HUES64 (cell line): ENCODE results near the gene ANKDD1B. TPM values are rescaled to one million over a fixed set of nuclear protein-coding genes. Genes with fewer than 3 reads are reported as not detected.
"Not testable (repeated sequence)": the region's sequence is repeated elsewhere in the genome, so short reads cannot be mapped to it uniquely, and the experiment has no call there.

Experiments
- H3K27ac ChIP-seq: 2 replicates; pipeline ENCODE4 v1.7.0; 2013; ENCODE audit warnings: low read depth, low read length, inconsistent platforms
- H3K27me3 ChIP-seq: 2 replicates; pipeline ENCODE4 v1.6.1; 2013; ENCODE audit warnings: mild to moderate bottlenecking, low read length; ENCODE audit not compliant: insufficient read depth
- H3K36me3 ChIP-seq: 2 replicates; pipeline ENCODE4 v1.6.1; 2013; ENCODE audit warnings: mild to moderate bottlenecking, low read length; ENCODE audit not compliant: insufficient read depth
- H3K4me1 ChIP-seq: 2 replicates; pipeline ENCODE4 v1.6.1; 2013; ENCODE audit warnings: mild to moderate bottlenecking, low read length, moderate library complexity; ENCODE audit not compliant: insufficient read depth
- H3K4me3 ChIP-seq: 2 replicates; pipeline ENCODE4 v1.5.1; 2013; ENCODE audit warnings: mild to moderate bottlenecking, low read length, moderate library complexity
- H3K9ac ChIP-seq: 2 replicates; pipeline ENCODE4 v1.6.1; 2013; ENCODE audit warnings: mild to moderate bottlenecking, low read depth, low read length
- H3K9me3 ChIP-seq: 2 replicates; pipeline ENCODE4 v1.6.1; 2013; ENCODE audit warnings: low read depth, low read length; ENCODE audit not compliant: insufficient read depth
- WGBS: fragments of 150-250, 120-280 bp; methylation state at CpG from one replicate; pipeline ENCODE4 v1.1.7; 2013; ENCODE audit warnings: missing lambda C conversion rate; 5-methylcytosine and 5-hydroxymethylcytosine counted together
- polyA plus RNA-seq, 2 experiments: library from polyadenylated mRNA; stranded (reverse); fragments of 50-300 nt; gene quantifications; one replicate each; pipeline ENCODE4 v1.2.3, GENCODE V29; 2013

The ANKDD1B gene
- polyA plus RNA-seq (2013, experiment 1 of 2), result 0.10 TPM
- polyA plus RNA-seq (2013, experiment 2 of 2), result not detected

- Histone ChIP-seq H3K9ac (peak within 1 kb of the TSS; percentile 74), H3K4me1 (peaks cover 32% of the 10 kb centered on the region), H3K36me3 (no peaks in the 10 kb centered on the region), H3K4me3 (peak within 1 kb of the TSS; percentile 63), H3K9me3 (no peaks in the 10 kb centered on the region), H3K27me3 (0 out of 2 replicates have a peak, but pooled peaks cover 2% of the 10 kb centered on the region), H3K27ac (peak within 1 kb of the TSS; percentile 75)
- whole genome bisulfite sequencing, result 42% methylated on average over 51 of the region's 52 CpGs
Observed at GRCh38 chr5:75611311-75612225, at the start of gene ANKDD1B. ANKDD1B (plus strand) TSS chr5:75611453; CDS start chr5:75611635, 182 bp downstream.

- not testable (repeated sequence) for H3K27me3 ChIP-seq, H3K4me3 ChIP-seq, H3K9ac ChIP-seq, H3K9me3 ChIP-seq, H3K36me3 ChIP-seq
- peaks cover 13% of the 10 kb centered on the region; the same call in 1 of the 2 replicates for H3K4me1 ChIP-seq
- WGBS, result 88% methylated on average over 15 of the region's 15 CpGs
- peak overlapping the region; percentile 1; the same call in 1 of the 2 replicates for H3K27ac ChIP-seq
Observed at GRCh38 chr5:75565991-75566709, 45.1 kb upstream of the ANKDD1B start.

GRCh38 chr5:75566710-75567309 is 44.4 kb upstream of the ANKDD1B start:
- 72% methylated on average over 6 of the region's 6 CpGs for WGBS
- no peaks in the 10 kb centered on the region for H3K27me3 ChIP-seq
- H3K9ac ChIP-seq, result no peak overlapping the region
- H3K36me3 ChIP-seq, result peaks cover 2% of the 10 kb centered on the region; the same call in 1 of the 2 replicates
- no peaks in the 10 kb centered on the region for H3K9me3 ChIP-seq
- peak overlapping the region; percentile 1; the same call in 1 of the 2 replicates for H3K27ac ChIP-seq
- no peak overlapping the region for H3K4me3 ChIP-seq
- peaks cover 13% of the 10 kb centered on the region; the same call in 1 of the 2 replicates for H3K4me1 ChIP-seq

- Histone ChIP-seq H3K27me3 (no peaks in the 10 kb centered on the region), H3K9ac (no peak overlapping the region), H3K9me3 (no peaks in the 10 kb centered on the region), H3K36me3 (peaks cover 2% of the 10 kb centered on the region; the same call in 1 of the 2 replicates), H3K4me1 (peaks cover 13% of the 10 kb centered on the region; the same call in 1 of the 2 replicates), H3K27ac (no peak overlapping the region), H3K4me3 (no peak overlapping the region)
- WGBS, result 80% methylated on average over 2 of the region's 2 CpGs
Observed at GRCh38 chr5:75567710-75568109, 43.5 kb upstream of the ANKDD1B start.

GRCh38 chr5:75568202-75568601 is 43.1 kb upstream of the ANKDD1B start:
- H3K4me1 ChIP-seq, result peaks cover 13% of the 10 kb centered on the region; the same call in 1 of the 2 replicates
- WGBS, result 86% methylated on average over 1 of the region's 2 CpGs
- no peak overlapping the region for H3K9ac ChIP-seq
- no peak overlapping the region for H3K4me3 ChIP-seq
- H3K27ac ChIP-seq, result no peak overlapping the region
- H3K27me3 ChIP-seq, result no peaks in the 10 kb centered on the region
- peaks cover 2% of the 10 kb centered on the region; the same call in 1 of the 2 replicates for H3K36me3 ChIP-seq
- no peaks in the 10 kb centered on the region for H3K9me3 ChIP-seq

- H3K27ac ChIP-seq, result no peak overlapping the region
- no peaks in the 10 kb centered on the region for H3K27me3 ChIP-seq
- 94% methylated on average over 1 of the region's 2 CpGs for WGBS
- peaks cover 2% of the 10 kb centered on the region for H3K36me3 ChIP-seq
- H3K4me3 ChIP-seq, result no peak overlapping the region
- H3K9ac ChIP-seq, result no peak overlapping the region
- peaks cover 13% of the 10 kb centered on the region; the same call in 1 of the 2 replicates for H3K4me1 ChIP-seq
- H3K9me3 ChIP-seq, result no peaks in the 10 kb centered on the region
Observed at GRCh38 chr5:75571547-75571946, 39.7 kb upstream of the ANKDD1B start.

- H3K9me3 ChIP-seq, result no peaks in the 10 kb centered on the region
- H3K27me3 ChIP-seq, result no peaks in the 10 kb centered on the region
- H3K4me1 ChIP-seq, result no peaks in the 10 kb centered on the region
- H3K9ac ChIP-seq, result no peak overlapping the region
- H3K27ac ChIP-seq, result no peak overlapping the region
- peaks cover 9% of the 10 kb centered on the region for H3K36me3 ChIP-seq
- no peak overlapping the region for H3K4me3 ChIP-seq
- 97% methylated on average over 3 of the region's 3 CpGs for WGBS
Observed at GRCh38 chr5:75574791-75575190, 36.5 kb upstream of the ANKDD1B start.

- H3K27ac ChIP-seq, H3K27me3 ChIP-seq, H3K9ac ChIP-seq, H3K4me1 ChIP-seq, H3K4me3 ChIP-seq, H3K9me3 ChIP-seq: not testable (repeated sequence)
- 95% methylated on average over 4 of the region's 8 CpGs for WGBS
- peaks cover 23% of the 10 kb centered on the region for H3K36me3 ChIP-seq
Observed at GRCh38 chr5:75578280-75578679, 33.0 kb upstream of the ANKDD1B start.

- Histone ChIP-seq H3K36me3 (peaks cover 15% of the 10 kb centered on the region), H3K27me3 (no peaks in the 10 kb centered on the region), H3K27ac (no peak overlapping the region), H3K9me3 (no peaks in the 10 kb centered on the region), H3K9ac (no peak overlapping the region), H3K4me1 (peaks cover 6% of the 10 kb centered on the region; the same call in 1 of the 2 replicates), H3K4me3 (no peak overlapping the region)
- 89% methylated on average over 2 of the region's 2 CpGs for WGBS
Observed at GRCh38 chr5:75584641-75585040, 26.6 kb upstream of the ANKDD1B start.

GRCh38 chr5:75588666-75589065 is 22.6 kb upstream of the ANKDD1B start:
- 61% methylated on average over 3 of the region's 3 CpGs for WGBS

More at GRCh38 chr5:75588666-75589065, 22.6 kb upstream of the ANKDD1B start:
- Histone ChIP-seq H3K27ac (no peak overlapping the region), H3K4me3 (no peak overlapping the region), H3K9ac (no peak overlapping the region), H3K9me3 (no peaks in the 10 kb centered on the region), H3K4me1 (peaks cover 6% of the 10 kb centered on the region; the same call in 1 of the 2 replicates), H3K36me3 (no peaks in the 10 kb centered on the region; the same call in 1 of the 2 replicates), H3K27me3 (no peaks in the 10 kb centered on the region)
